Testis (tissue), 5 donors: ENCODE measurements around the gene MYH11. TPM values are rescaled to one million over a fixed set of nuclear protein-coding genes. Genes with fewer than 3 reads are reported as not detected.

Experiments
- DNase-seq: peaks from one replicate; pipeline ENCODE4 v3.0.0-alpha.2; 2019
- H3K27ac ChIP-seq, 2 donors: fragments of 200-600 bp; sonication (generic); one replicate each; pipeline ENCODE4 v1.5.1; 2019
- H3K27me3 ChIP-seq: fragments of 200-600 bp; sonication (generic); one replicate; pipeline ENCODE4 v1.5.1; 2019
- H3K36me3 ChIP-seq: fragments of 200-600 bp; sonication (generic); one replicate; pipeline ENCODE4 v1.5.1; 2017; ENCODE audit warnings: low read depth; ENCODE audit errors: missing control alignments
- H3K4me1 ChIP-seq: fragments of 200-600 bp; sonication (generic); one replicate; pipeline ENCODE4 v1.5.1; 2019
- H3K4me3 ChIP-seq, 2 donors: fragments of 200-600 bp; sonication (generic); one replicate each; pipeline ENCODE4 v1.5.1; 2017 to 2019
- H3K9me3 ChIP-seq: fragments of 200-600 bp; sonication (generic); one replicate; pipeline ENCODE4 v1.5.1; 2017
- POLR2A ChIP-seq: fragments of 450-650 bp; IDR thresholded peaks from one replicate; pipeline ENCODE4 v1.6.1; 2017; ENCODE audit warnings: antibody characterized with exemption, mild to moderate bottlenecking, moderate library complexity
- WGBS, 2 donors: methylation state at CpG; one replicate each; pipeline ENCODE4 v1.1.5; 2018; 5-methylcytosine and 5-hydroxymethylcytosine counted together
- intact Hi-C: fragments of 100-400 bp; cut with DNase I; formaldehyde crosslinking; loops from one replicate; pipeline ENCODE4 v1.15.1; 2023; ENCODE audit warnings: low total_unique reads
- long read RNA-seq, 2 donors: transcript quantifications; one replicate each; lab custom pipeline, GENCODE V29; 2026
- polyA plus RNA-seq: library from polyadenylated mRNA; stranded (reverse); fragments of 350-450 nt; fragmentation: Illumina TruSeq; extraction: RNeasy Lipid Tissue Mini Kit (QIAGEN cat#74804); gene quantifications from one replicate; pipeline ENCODE4 v1.2.3, GENCODE V29; 2014; ENCODE audit warnings: low read depth, low replicate concordance; ENCODE audit not compliant: insufficient read depth
- total RNA-seq, 2 donors: library from RNA; depleted of rRNA; stranded (reverse); fragments of >200 nt; gene quantifications; one replicate each; pipeline ENCODE4 v1.2.3, GENCODE V29; 2016
- TF ChIP-seq, protein P1 (sequence below), 3 experiments: fragments of 450-650 bp in 2 of 3; fragments of 200-600 bp in 1 of 3; sonication (generic) in 1 of 3; IDR thresholded peaks; one replicate each; pipeline ENCODE4 v1.5.1; 2016 to 2019; ENCODE audit warnings: antibody characterized with exemption in 3 of 3, mild to moderate bottlenecking in 2 of 3, moderate library complexity in 1 of 3

MYH11 gene
- total RNA-seq (100 to 1,000 TPM; 263 to 271 TPM), polyA plus RNA-seq (276 TPM)
- long read RNA-seq, donor 1, full-length matches to known transcripts: 1 of 6 reads
- long read RNA-seq, donor 1, partial matches to known transcripts: 5 of 6 reads
- long read RNA-seq, donor 1, other reads (novel, unspliced or antisense): 0 of 6 reads
- long read RNA-seq, donor 2: 0 reads

DNA sequence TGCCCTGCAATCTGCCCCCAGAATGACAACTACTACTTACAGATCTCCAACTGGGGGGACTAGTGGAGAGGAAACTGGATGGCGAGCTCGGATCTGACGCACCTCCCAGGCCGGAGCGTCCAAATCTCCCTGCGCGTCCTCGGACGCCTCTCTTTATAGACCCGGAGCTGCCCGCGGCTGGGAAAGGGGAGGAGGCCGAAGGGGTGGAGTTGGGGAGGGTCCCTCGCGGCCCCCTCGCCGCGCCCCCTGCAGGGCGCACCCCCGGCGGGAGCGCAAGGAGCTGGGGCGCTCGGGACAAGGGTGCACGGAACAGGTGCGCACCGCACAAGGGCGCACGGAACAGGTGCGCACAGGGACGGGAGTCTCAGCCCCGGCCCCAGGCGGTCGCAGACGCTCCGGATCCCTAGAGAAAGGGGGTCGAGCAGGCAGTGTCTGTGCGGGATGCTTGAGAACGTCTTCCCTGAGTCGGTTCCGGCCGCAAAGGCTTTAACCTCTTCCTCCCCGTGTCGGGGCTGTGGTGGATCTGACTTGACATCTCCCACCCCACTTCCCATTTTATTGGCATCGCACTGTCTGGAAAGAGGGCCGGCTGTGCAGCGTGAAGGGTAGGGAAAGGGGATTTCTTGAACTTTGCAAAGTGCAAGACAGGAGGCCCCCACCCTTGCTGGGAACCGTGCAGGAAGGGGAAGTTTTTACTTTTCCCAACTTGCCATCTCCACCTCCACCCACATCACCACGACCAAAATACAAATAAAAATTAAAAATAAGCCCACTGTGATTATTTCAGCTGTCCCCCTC lies at the start of gene MYH11:
Gene MYH11 (minus strand): TSS at position 128 of the 798 bp plus-strand sequence. CDS start 18,776 bp downstream, outside the sequence.
- intact Hi-C loops: no loop called here
- no peaks in the 10 kb centered on the region for H3K27me3 ChIP-seq
- H3K36me3 ChIP-seq: no peaks in the 10 kb centered on the region
- peaks cover 6% of the 10 kb centered on the region for H3K4me1 ChIP-seq
- 0 to 1% methylated on average over 21 to 47 of the region's 49 CpGs for WGBS, 2 donors
- no peak for TF ChIP-seq POLR2A
- TF ChIP-seq, protein P1, sequence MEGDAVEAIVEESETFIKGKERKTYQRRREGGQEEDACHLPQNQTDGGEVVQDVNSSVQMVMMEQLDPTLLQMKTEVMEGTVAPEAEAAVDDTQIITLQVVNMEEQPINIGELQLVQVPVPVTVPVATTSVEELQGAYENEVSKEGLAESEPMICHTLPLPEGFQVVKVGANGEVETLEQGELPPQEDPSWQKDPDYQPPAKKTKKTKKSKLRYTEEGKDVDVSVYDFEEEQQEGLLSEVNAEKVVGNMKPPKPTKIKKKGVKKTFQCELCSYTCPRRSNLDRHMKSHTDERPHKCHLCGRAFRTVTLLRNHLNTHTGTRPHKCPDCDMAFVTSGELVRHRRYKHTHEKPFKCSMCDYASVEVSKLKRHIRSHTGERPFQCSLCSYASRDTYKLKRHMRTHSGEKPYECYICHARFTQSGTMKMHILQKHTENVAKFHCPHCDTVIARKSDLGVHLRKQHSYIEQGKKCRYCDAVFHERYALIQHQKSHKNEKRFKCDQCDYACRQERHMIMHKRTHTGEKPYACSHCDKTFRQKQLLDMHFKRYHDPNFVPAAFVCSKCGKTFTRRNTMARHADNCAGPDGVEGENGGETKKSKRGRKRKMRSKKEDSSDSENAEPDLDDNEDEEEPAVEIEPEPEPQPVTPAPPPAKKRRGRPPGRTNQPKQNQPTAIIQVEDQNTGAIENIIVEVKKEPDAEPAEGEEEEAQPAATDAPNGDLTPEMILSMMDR (IDR thresholded peaks at IDR 0.05): peak in 1 of 3 experiments; percentile 3
- H3K9me3 ChIP-seq: no peaks in the 10 kb centered on the region
- H3K4me3 ChIP-seq: peak within 1 kb of the TSS; percentile 58 to 59
- peak; percentile 33 for DNase-seq
- peak within 1 kb of the TSS; percentile 67 to 87 for H3K27ac ChIP-seq

- no peaks in the 10 kb centered on the region for H3K36me3 ChIP-seq
- DNase-seq: no peak
- TF ChIP-seq, protein P1 (IDR thresholded peaks at IDR 0.05): no peak
- no peak for TF ChIP-seq POLR2A
- H3K9me3 ChIP-seq: no peaks in the 10 kb centered on the region
- 79 to 87% methylated on average over 2 of the region's 2 CpGs for WGBS, 2 donors
- H3K4me1 ChIP-seq: peaks cover 3% of the 10 kb centered on the region
- no peaks in the 10 kb centered on the region for H3K27me3 ChIP-seq
- intact Hi-C loops: no loop called here
- H3K4me3 ChIP-seq: no peak overlapping the region
- no peak overlapping the region for H3K27ac ChIP-seq
Observed at GRCh38 chr16:15906439-15906838, 49.6 kb upstream of the MYH11 start.

DNA sequence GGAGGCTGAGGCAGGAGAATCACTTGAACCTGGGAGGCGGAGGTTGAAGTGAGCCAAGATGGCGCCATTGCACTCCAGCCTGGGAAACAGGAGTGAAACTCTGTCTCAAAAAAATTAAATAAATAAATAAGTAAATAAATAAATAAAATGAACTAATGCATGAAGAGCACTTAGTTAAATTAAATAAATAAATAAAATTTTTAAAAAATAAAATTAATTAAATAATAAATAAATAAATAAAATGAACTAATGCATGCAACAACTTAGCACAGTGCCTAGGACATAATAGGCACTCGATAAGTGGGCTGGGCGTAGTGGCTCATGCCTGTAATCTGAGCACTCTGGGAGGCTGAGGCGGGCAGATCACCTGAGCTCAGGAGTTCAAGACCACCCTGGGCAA lies 47.1 kb upstream of the MYH11 start:
- DNase-seq: no peak
- no peaks in the 10 kb centered on the region for H3K36me3 ChIP-seq
- H3K27me3 ChIP-seq: no peaks in the 10 kb centered on the region
- TF ChIP-seq, protein P1 (IDR thresholded peaks at IDR 0.05): no peak
- WGBS, 2 donors: 97 to 99% methylated on average over 5 of the region's 5 CpGs
- H3K4me1 ChIP-seq: peaks cover 9% of the 10 kb centered on the region
- intact Hi-C loops: no loop called here
- no peaks in the 10 kb centered on the region for H3K9me3 ChIP-seq
- H3K27ac ChIP-seq: no peak overlapping the region
- no peak overlapping the region for H3K4me3 ChIP-seq

- no peaks in the 10 kb centered on the region for H3K36me3 ChIP-seq
- no peaks in the 10 kb centered on the region for H3K27me3 ChIP-seq
- H3K9me3 ChIP-seq: no peaks in the 10 kb centered on the region
- no peak for DNase-seq
- intact Hi-C loops: no loop called here
- H3K27ac ChIP-seq: no peak overlapping the region
- WGBS, 2 donors: 32 to 44% methylated on average over 6 of the region's 6 CpGs
- TF ChIP-seq, protein P1 (IDR thresholded peaks at IDR 0.05): no peak
- TF ChIP-seq POLR2A: no peak
- H3K4me1 ChIP-seq: peaks cover 9% of the 10 kb centered on the region
- no peak overlapping the region for H3K4me3 ChIP-seq
Observed at GRCh38 chr16:15900901-15901500, 44.2 kb upstream of the MYH11 start.
